Lung microvascular endothelial cell (primary cell): Measurements from ENCODE around the gene SLC25A13. TPM values are rescaled to one million over a fixed set of nuclear protein-coding genes. Genes with fewer than 3 reads are reported as not detected.

Experiments used
- DNase-seq, 2 donors: peaks; one replicate each; pipeline versions ENCODE4 v3.0.0 to v3.0.0-alpha.2; 2010; ENCODE audit warnings: low read depth in 2 of 2
- total RNA-seq: library from RNA; depleted of rRNA; stranded (reverse); fragments of >200 nt; gene quantifications from 2 replicates; pipeline ENCODE4 v1.2.1, GENCODE V29; 2014

SLC25A13 gene
- total RNA-seq, 1 donor from 2014 or later: 23.2 TPM

DNA sequence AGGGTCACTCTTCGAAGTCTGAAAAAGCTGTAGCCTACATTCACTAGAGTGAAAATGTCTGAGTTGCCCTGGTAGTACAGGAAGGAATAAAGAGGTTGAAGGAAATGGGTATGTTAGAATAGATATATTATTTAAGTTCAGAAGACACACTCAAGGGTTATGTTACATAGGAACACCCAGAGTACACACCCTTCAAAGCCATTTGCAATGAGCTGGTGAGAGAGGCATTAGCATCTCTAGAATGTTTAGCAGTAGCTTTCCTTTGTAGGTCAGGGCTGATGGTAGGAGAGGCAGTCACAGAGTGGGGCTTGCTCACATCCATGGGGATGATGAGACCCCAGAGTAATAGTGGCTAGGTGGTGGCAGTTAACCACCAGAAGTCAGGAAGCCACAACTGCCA lies 221.2 kb downstream of the SLC25A13 start:
- DNase-seq: no peak

DNA sequence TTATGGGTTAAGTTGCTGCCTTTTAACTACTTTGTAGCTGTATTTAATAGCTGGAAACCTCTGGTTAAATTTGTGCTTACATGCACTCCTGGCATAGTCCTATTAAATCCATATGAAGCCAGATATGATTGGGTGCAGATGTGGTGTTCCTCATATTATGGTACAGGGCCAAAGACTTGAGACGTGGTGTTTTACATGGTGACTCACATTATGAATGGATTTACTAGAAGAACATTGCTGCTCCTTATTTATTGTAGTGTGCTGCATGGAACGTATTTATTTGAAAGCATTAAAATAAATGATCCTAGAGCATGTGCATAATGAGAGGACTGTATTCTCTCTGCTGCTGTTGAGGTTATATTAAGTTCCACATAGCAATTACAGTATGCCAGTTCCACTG lies 224.1 kb downstream of the SLC25A13 start:
- DNase-seq: no peak

DNA sequence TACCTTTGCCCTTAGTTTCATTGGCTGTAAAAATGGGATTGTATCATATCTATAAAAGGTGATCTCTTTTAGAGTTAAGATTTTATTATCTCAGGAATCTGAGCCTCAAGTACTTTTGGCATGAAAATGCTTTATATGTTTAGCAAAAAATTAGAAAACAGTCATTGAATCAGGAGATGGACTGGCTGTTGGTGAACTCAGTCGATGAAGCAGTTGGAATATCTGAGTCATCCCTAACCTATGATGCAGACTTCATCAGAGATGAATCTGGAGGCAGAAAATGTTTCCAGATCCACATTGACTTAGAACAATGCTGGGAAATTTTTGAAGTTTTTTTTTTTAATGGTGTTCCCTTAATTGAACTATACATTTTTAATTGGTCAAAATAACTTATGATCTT lies 228.5 kb downstream of the SLC25A13 start:
- peak; percentile 62 to 72 for DNase-seq

DNA sequence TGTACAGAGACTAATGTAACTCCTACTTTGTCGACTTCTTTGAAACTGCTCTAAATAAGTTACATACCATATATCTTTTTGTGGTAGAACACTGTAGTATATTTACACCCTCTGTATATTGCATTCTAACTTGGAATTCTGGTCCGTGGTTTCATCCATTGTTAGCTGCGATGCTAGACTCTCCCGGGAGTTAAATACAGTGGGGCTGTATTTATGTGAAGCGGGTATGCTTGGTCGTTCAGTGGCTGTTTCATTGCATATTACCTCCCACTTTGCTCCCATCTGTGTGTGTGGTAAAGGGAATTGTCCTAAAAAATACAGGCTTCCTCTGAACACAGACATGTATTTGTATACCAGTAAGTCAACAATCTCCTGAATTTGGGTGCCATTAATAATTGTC lies 231.1 kb downstream of the SLC25A13 start:
- DNase-seq: no peak

DNA sequence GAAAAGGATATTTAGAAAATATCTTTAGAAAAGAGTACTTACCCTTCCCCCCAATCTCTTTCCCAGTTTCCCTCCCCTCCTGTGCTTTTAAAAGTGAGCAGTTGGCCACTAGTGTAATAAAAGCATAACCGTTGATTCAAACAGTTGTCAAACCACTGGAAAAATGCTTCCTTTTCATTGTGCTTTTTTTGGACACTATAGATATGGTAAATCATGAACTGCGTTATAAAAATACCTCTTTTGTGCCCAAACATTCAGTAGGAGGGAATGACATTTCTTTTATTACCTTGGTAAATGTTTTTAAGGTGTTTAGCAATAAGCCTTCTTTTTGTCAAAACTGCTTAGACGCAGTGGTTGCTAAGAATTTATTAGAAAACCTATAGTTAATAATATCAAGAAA lies 232.4 kb downstream of the SLC25A13 start:
- no peak for DNase-seq

DNA sequence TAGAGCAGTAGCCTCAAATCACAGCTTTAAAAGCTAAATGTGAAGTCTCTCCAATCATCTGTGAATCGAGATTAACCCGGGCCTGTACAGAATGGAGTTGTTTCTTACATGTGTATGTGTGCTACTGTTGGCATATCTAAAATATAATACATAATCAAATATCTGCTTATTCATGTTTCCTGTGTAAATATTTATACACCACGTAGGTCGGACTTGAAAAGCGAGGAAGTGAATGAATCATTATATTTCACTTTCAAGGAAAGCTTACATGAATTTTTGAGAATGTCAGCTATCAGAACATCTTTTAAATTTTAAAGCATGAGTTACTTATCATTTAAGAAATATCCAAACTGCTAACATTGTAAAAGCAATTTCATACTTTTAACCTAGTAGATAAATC lies 233.3 kb downstream of the SLC25A13 start:
- peak; percentile 20 to 66 for DNase-seq

DNA sequence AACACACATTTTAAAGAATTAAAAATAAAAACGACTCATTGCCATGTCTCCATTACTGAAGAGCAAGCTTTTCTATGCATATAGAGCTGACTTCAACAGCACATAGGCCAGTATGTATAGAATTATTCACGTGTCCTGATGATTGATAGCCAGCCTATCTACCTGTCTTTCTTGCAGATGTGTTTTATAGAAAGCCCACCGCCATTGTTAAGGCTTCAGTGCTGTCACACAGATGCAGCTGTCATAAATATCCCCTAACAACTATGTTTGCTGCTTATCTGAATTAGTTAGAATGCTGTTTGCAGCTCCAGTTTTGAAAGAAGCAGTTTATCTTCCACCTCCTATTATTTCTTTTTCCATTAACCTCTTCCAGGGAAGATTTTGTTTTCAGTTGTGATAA lies 235.9 kb downstream of the SLC25A13 start:
- no peak for DNase-seq

DNA sequence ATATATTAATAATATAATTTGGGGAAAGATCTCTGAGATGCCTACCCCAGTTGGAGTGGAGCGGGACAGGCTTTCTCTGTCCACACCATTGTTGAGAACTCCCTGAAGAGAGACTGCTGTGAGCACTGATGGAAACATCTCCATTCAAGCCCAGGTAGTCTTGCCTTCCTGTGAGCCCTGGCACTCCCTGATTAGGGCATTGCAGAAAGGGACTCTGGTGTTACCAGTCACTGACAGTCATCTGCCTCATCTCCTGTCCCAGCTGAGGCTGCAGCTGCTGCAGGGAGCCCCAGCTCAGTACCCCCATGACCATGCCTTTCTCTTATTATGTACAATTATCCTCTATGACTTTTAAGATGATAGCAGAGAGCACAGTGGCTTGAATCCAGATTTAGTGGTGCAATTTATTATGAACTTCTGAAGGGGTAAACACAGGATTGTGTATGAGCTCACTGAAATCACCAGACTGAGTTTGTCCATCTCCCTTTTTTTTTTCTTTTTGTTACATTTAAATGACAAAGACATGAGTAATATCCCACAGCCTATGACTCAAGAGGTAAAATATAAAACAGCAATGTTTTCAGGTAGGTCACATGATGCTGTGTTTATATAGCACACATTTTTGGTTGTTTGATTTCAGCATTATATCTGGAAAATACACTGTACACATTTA lies 236.9 kb downstream of the SLC25A13 start:
- peak in 1 of 2 donors; percentile 65 for DNase-seq

DNA sequence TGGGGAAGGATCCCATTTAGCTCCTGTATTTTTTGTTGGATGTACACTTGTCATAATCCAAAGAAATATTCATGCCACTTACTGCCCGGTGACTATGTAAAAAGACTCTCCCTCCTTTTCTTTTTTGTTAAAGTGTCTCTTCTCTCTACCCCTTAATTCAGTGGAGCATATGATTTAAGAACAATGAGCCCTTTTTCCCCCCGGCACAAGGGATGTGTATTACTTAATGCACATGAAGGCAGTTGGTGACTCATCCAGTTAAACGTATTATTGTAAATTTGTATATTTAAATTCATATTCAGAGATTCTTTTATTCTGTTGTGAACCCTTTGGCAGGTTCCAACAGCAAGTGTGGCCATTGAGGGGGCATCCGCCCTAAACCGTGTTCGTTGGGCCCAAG lies 241.9 kb downstream of the SLC25A13 start:
- DNase-seq: no peak

DNA sequence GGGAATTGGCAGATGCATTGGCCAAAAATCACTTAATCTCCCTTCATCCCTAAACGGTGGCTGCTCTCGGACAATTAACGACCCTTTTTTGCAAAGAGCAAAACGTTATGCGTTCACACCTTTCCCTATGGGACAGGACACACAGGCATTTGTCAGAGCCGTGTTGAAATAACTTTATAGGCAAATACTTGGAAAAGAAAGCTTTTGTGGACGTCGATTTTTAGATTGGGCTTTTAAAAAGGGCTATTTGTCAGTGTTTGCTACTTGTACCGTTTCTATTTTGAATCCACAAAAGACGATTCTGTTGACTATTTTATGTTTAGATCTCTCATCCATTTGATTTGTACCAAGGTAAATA lies 245.6 kb downstream of the SLC25A13 start:
- peak in 1 of 2 donors; percentile 5 for DNase-seq

DNA sequence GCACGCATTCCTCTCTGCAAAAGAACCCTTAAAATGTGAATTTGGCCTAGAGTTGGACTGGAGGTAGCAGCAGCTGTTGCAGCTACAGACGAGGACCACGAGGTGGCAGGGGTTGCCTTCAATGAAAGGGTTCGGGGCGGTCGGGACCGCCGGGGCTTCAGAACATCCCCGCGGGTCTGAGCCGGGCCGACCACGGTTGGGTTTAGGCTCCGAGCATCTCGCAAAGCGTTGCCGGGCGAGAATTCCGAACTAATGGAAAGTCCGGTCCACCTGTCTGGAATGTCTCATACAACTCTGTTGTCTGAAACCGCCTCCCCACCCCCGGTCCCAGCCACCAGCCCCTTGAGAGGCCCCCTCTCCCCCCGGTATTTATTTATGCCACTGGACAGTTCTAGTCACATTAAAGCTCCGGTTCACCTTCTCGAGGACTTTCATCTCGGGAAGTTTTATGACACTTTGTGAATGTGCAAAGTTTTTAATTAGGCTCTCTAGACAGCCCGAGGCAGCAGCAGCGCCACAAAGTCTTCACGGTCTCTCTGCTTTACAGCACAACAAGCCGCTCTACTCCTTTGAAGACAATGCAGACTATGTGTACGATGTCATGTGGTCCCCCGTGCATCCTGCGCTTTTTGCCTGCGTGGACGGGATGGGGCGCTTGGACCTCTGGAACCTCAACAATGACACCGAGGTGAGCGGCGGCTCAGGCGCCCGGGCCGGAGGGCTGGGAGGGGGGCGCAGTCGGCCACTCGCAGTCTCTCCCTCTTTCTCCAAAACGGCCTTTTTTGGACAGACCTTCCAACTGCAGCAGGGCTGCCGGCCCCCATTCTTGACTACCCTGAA lies 246.2 kb downstream of the SLC25A13 start:
- peak; percentile 65 to 75 for DNase-seq

DNA sequence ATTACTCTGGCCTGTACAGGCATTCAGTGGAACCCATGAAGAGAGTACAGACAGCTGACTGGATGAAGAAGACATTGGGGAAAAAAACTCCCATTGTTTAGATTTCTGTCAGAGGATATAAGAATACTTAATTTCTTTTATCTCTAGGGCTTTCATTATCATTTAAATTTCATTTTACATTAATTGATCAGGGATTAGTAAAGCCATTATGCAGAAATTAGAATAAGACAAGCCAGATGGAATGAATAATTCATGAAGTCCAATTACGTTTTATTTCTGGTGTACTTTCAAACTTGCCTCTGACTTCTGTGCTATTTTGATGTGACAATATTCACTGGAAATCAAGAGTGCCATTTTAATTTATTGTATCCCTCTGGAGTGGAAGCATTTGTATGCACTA lies 247.0 kb downstream of the SLC25A13 start:
- no peak for DNase-seq
